Aorta (tissue), 5 donors: ENCODE results near the gene NSMCE4A. TPM values are rescaled to one million over a fixed set of nuclear protein-coding genes. Genes with fewer than 3 reads are reported as not detected.
"Not testable (repeated sequence)": the region's sequence is repeated elsewhere in the genome, so short reads cannot be mapped to it uniquely, and the experiment has no call there.

ENCODE experiments used
- ATAC-seq: fragments of 200-7000 bp; cut with Tn5 transposase; one replicate; pipeline ENCODE4 v1.9.1; 2022; ENCODE audit warnings: moderate library complexity; ENCODE audit not compliant: low FRiP score
- DNase-seq, 2 donors: peaks; one replicate each; pipeline ENCODE4 v3.0.0-alpha.2; 2020
- H3K27ac ChIP-seq, 2 donors: one replicate each; pipeline ENCODE4 v1.5.1; 2013; ENCODE audit warnings: low read length in 2 of 2, mild to moderate bottlenecking in 2 of 2, moderate library complexity in 2 of 2, control low read depth in 1 of 2, inconsistent platforms in 1 of 2, low read depth in 1 of 2
- H3K27me3 ChIP-seq, 2 donors: one replicate each; pipeline ENCODE4 v1.6.1; 2013; ENCODE audit warnings: control low read depth in 1 of 2, low read length in 1 of 2, mild to moderate bottlenecking in 1 of 2, moderate library complexity in 1 of 2; ENCODE audit not compliant: insufficient read depth in 2 of 2, control insufficient read depth in 1 of 2
- H3K36me3 ChIP-seq, 2 donors: one replicate each; pipeline ENCODE4 v1.6.1; 2013; ENCODE audit warnings: control low read depth in 1 of 2, low read length in 1 of 2, mild to moderate bottlenecking in 1 of 2; ENCODE audit not compliant: insufficient read depth in 2 of 2, control insufficient read depth in 1 of 2
- H3K4me1 ChIP-seq, 2 donors: one replicate each; pipeline ENCODE4 v1.6.1; 2013; ENCODE audit warnings: low read length in 2 of 2, control low read depth in 1 of 2, mild to moderate bottlenecking in 1 of 2, moderate library complexity in 1 of 2; ENCODE audit not compliant: insufficient read depth in 2 of 2, control insufficient read depth in 1 of 2
- H3K4me3 ChIP-seq, 2 donors: one replicate each; pipeline ENCODE4 v1.5.1; 2013; ENCODE audit warnings: low read length in 2 of 2, control low read depth in 1 of 2, mild to moderate bottlenecking in 1 of 2
- H3K9me3 ChIP-seq: one replicate; pipeline ENCODE4 v1.6.1; 2013; ENCODE audit warnings: mild to moderate bottlenecking, low read length; ENCODE audit not compliant: control insufficient read depth
- WGBS, 2 donors: extraction: QIAGEN DNeasy Blood & Tissue Kit; methylation state at CpG; one replicate each; pipeline ENCODE4 v1.1.7; 2013; 5-methylcytosine and 5-hydroxymethylcytosine counted together
- intact Hi-C, 2 donors: fragments of 100-400 bp; cut with DNase I; formaldehyde crosslinking; loops; one replicate each; pipeline versions ENCODE4 v1.14.2 to v1.15.0; 2022
- polyA plus RNA-seq, 2 donors: library from polyadenylated mRNA; stranded (reverse); fragments of 200-250 nt; gene quantifications; one replicate each; pipeline ENCODE4 v1.2.3, GENCODE V29; 2013
- total RNA-seq, 2 donors: library from RNA; stranded (reverse); fragmentation: NEBNext Ultra II Directional; extraction: Animal tissue kit (Norgen Biotek cat#: 25700); gene quantifications; one replicate each; pipeline ENCODE4 v1.2.1, GENCODE V29; 2021
- donor health status: healthy with polysubstance abuse.
- donor health status: Bipolar disorder and iron deficiency.
- donor health status: DM: no; HTN: no; CAD: no.
- donor health status: DM: no; HTN: no; CAD: no.
- donor health status: DM: yes; HTN: yes; CAD: no.

Gene NSMCE4A
- total and polyA plus RNA-seq, 4 donors = 25.0 to 84.9 (median 43.5) TPM

DNA sequence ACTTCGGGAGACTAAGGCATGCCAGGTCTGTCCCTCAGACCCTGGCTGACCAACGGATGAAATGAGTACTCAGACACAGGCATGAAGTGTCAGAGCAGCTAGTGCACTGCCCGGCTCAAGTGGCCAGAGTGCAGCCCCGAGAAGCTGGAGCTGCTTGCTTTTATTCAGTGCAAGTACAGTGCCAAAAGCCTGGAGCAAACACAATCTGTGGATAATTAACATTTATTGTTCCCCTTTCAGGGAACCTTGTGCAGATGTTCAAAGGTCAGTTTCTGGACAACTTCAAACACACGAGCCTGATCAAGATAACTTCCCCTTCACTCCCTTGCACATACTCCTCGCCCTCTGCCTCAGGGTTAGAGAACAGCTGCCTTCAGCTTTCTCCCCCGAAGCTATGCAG is 39.3 kb downstream of the NSMCE4A start:
- H3K27ac ChIP-seq = no peak overlapping the region
- intact Hi-C loops = no loop called here

GRCh38 chr10:121930268-121931085 is 44.5 kb downstream of the NSMCE4A start:
- H3K4me1 ChIP-seq, H3K4me3 ChIP-seq, H3K27ac ChIP-seq, H3K27me3 ChIP-seq, H3K9me3 ChIP-seq, intact Hi-C loops, H3K36me3 ChIP-seq, ATAC-seq, DNase-seq: not testable (repeated sequence)
- WGBS, 2 donors = 60 to 68% methylated on average over 11 of the region's 11 CpGs

More for the DNA sequence above, 39.3 kb downstream of the NSMCE4A start:
- Histone ChIP-seq H3K27me3 (no peaks in the 10 kb centered on the region), H3K9me3 (no peaks in the 10 kb centered on the region), H3K4me3 (no peak overlapping the region), H3K4me1 (no peaks in the 10 kb centered on the region), H3K36me3 (no peaks in the 10 kb centered on the region)
- ATAC-seq = no peak
- DNase-seq = no peak
- WGBS, 2 donors = 41 to 42% methylated on average over 7 of the region's 7 CpGs

- not testable (repeated sequence) for H3K36me3 ChIP-seq, ATAC-seq, H3K9me3 ChIP-seq, H3K4me3 ChIP-seq, DNase-seq, H3K4me1 ChIP-seq, H3K27ac ChIP-seq, H3K27me3 ChIP-seq
- 82 to 85% methylated on average over 14 of the region's 14 CpGs for WGBS, 2 donors
- intact Hi-C loops = loop anchor here in 1 of 2 donors (2.0 to 5.0 kb wide), 3 partner anchors 45 to 183 kb away; partner anchors contain the start of gene NSMCE4A
Observed at GRCh38 chr10:121929585-121930267, 45.3 kb downstream of the NSMCE4A start.

DNA sequence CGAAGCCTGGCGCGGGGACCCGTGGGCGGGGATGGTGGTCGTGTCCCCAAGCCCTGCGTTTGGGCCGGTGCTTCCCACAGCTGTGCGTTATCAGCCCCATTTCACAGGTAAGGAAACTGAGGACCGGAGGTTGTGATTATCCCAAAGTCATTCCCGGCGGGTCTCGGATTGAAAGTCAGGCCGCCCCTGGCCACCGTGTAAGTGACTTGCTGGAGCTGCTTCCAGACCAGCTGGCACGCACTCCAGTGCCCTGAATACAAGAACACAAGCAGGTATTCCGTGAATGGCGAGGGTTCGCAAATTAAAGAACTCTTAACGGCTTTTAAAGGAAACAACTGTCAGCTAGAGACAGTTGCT is 46.5 kb downstream of the NSMCE4A start:
- ATAC-seq = no peak
- intact Hi-C loops = loop anchor here in 1 of 2 donors (2.0 to 5.0 kb wide), 3 partner anchors 46 to 184 kb away; partner anchors contain the start of gene NSMCE4A

DNA sequence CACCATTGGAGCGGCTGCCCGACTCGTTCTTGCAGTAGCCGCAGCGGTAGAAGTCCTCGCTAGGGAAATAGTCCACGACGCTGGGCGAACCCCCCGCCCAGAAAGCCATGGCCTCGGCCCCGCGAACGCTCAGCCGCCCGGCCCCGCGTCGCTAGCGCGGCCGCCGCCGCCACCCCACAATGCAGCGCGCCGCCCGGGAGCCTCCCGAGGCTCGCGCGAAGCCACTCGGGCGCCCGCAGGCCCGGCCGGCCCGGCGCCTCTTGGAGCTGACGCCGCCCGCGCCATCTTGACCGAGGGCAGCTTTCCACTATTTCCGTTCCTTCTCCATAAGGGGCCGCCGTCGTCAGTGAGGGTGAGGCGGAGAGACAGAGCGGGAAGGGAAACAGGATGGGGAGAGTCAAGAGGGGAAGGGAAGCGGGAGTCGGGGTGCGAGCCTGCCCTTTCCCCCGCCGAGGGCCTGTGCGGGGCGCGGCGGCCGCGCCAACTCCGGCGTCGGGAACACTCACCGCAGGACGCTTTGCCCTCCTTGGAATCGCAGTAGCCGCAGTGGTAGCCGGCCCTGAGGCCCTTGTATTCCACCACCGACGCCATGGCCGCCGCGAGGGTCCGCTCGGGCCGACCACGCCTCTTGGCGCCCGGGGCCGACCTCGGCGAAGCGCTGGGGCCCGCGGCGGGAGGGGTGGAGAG is 47.0 kb downstream of the NSMCE4A start, which contains the start of gene ATE1:
Gene ATE1 (minus strand): TSS at position 191 of the 687 bp plus-strand sequence. CDS start 82 bp downstream, at position 109.
- Histone ChIP-seq H3K4me3 (peak within 1 kb of the TSS; percentile 80 to 90), H3K4me1 (no peaks in the 10 kb centered on the region), H3K9me3 (no peaks in the 10 kb centered on the region), H3K36me3 (no peaks in the 10 kb centered on the region), H3K27me3 (no peaks in the 10 kb centered on the region), H3K27ac (peak within 1 kb of the TSS; percentile 76 to 80)
- WGBS, 2 donors = 0% methylated on average over 74 to 87 of the region's 87 CpGs
- intact Hi-C loops = loop anchor here in 1 of 2 donors (2.0 to 5.0 kb wide), 3 partner anchors 47 to 184 kb away; partner anchors contain the start of gene NSMCE4A
- ATAC-seq = peak; percentile 97
- peak; percentile 92 to 96 for DNase-seq

More for the DNA sequence above, 46.5 kb downstream of the NSMCE4A start:
- Histone ChIP-seq H3K36me3 (no peaks in the 10 kb centered on the region), H3K27ac (peak overlapping the region; percentile 76 to 80), H3K4me3 (peak overlapping the region; percentile 80 to 90), H3K4me1 (no peaks in the 10 kb centered on the region), H3K9me3 (no peaks in the 10 kb centered on the region), H3K27me3 (no peaks in the 10 kb centered on the region)
- WGBS, 2 donors = 0 to 1% methylated on average over 20 of the region's 20 CpGs
- no peak for DNase-seq

GRCh38 chr10:121927318-121927840 is 47.6 kb downstream of the NSMCE4A start:
- Histone ChIP-seq H3K36me3 (no peaks in the 10 kb centered on the region), H3K27me3 (no peaks in the 10 kb centered on the region), H3K4me3 (peak overlapping the region; percentile 80 to 90), H3K9me3 (no peaks in the 10 kb centered on the region), H3K27ac (peak overlapping the region; percentile 76 to 80), H3K4me1 (no peaks in the 10 kb centered on the region)
- intact Hi-C loops = loop anchor here in 1 of 2 donors (5.0 kb wide), 2 partner anchors 125 to 185 kb away; no protein-coding TSS in a partner anchor
- ATAC-seq = peak; percentile 75
- WGBS, 2 donors = 0% methylated on average over 47 to 48 of the region's 48 CpGs
- DNase-seq = peak; percentile 67 to 88

DNA sequence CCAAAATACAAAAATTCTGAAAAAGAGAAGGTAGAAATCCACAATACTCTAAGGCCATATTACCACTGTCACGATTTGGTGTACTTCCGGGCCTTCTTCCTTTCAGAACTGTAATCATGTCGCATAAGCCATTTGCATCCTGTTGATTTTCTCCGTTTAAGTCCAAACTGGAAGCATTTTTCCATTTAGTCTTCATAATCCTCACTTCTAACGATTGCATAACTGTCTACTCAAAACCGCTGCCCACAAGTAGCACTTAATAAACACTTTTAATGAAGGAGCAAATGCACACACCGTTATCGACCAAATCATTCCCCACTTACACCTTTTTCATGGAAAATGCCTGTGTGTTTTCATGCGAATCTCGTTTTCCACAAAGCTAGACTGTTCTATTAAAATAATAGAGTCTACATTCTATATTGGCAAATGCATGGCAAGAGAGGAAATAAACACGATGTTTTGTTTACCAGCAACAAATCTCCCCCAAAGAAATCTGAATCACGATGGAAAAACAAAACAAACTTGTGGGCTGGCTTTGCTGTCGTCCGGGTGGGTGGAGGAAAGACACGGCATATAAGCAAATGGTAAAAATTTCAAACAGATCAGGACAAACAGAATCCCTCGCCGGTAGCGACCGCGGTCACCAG is 48.2 kb downstream of the NSMCE4A start:
- Histone ChIP-seq H3K4me3 (peak overlapping the region; percentile 80 to 90), H3K4me1 (no peaks in the 10 kb centered on the region), H3K27ac (no peak overlapping the region), H3K9me3 (no peaks in the 10 kb centered on the region), H3K36me3 (no peaks in the 10 kb centered on the region), H3K27me3 (no peaks in the 10 kb centered on the region)
- WGBS, 2 donors = 3 to 4% methylated on average over 20 of the region's 20 CpGs
- intact Hi-C loops = loop anchor here in 1 of 2 donors (5.0 kb wide), 2 partner anchors 126 to 186 kb away; no protein-coding TSS in a partner anchor
- DNase-seq (no peak), ATAC-seq (no peak)
